ENCODE results near the gene SLC12A2.

GRCh38 chr5:128228008-128228407 lies 144.4 kb downstream of the SLC12A2 start:
- TF ChIP-seq, protein P1, sequence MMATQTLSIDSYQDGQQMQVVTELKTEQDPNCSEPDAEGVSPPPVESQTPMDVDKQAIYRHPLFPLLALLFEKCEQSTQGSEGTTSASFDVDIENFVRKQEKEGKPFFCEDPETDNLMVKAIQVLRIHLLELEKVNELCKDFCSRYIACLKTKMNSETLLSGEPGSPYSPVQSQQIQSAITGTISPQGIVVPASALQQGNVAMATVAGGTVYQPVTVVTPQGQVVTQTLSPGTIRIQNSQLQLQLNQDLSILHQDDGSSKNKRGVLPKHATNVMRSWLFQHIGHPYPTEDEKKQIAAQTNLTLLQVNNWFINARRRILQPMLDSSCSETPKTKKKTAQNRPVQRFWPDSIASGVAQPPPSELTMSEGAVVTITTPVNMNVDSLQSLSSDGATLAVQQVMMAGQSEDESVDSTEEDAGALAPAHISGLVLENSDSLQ (IDR thresholded peaks at IDR 0.05) = no peak
- no peak for TF ChIP-seq SP1 (IDR thresholded peaks at IDR 0.05)
- no peak for TF ChIP-seq ELF4 (IDR thresholded peaks at IDR 0.05)
- TF ChIP-seq ZNF384 (IDR thresholded peaks at IDR 0.05) = no peak
- TF ChIP-seq BHLHE40 (IDR thresholded peaks at IDR 0.05; ENCODE audit: borderline replicate concordance) = no peak
- TF ChIP-seq FOXM1 (IDR thresholded peaks at IDR 0.05; ENCODE audit: borderline replicate concordance) = no peak
- no peak for TF ChIP-seq HDGF (IDR thresholded peaks at IDR 0.05; ENCODE audit: borderline replicate concordance)
- TF ChIP-seq NFRKB (IDR thresholded peaks at IDR 0.05) = no peak
- no peak for TF ChIP-seq SUZ12 (IDR thresholded peaks at IDR 0.05)
- TF ChIP-seq FOXK2 (IDR thresholded peaks at IDR 0.05) = no peak
- no peak for TF ChIP-seq CTBP1 (IDR thresholded peaks at IDR 0.05; ENCODE audit: borderline replicate concordance)
- TF ChIP-seq L3MBTL2 (conservative IDR thresholded peaks at IDR 0.05) = no peak
- TF ChIP-seq ARNT (IDR thresholded peaks at IDR 0.05) = no peak
- no peak for TF ChIP-seq TARDBP (IDR thresholded peaks at IDR 0.05)
